K562 (cell line): ENCODE results near the gene BCL3. TPM values are rescaled to one million over a fixed set of nuclear protein-coding genes. Genes with fewer than 3 reads are reported as not detected.
A peak's percentile ranks its signal among the peaks of the same experiment; 100 is the strongest.

Source experiments
- ATF7 ChIP-seq: fragments of 450-650 bp; IDR thresholded peaks from 2 replicates; pipeline ENCODE4 v1.7.1; 2014; ENCODE audit warnings: mild to moderate bottlenecking, moderate library complexity
- BMI1 ChIP-seq: fragments of 150-350 bp; IDR thresholded peaks from 2 replicates; pipeline ENCODE4 v1.6.1; 2014; ENCODE audit warnings: low read length
- C11orf30 ChIP-seq: fragments of 450-650 bp; IDR thresholded peaks from 2 replicates; pipeline ENCODE4 v1.6.1; 2016; ENCODE audit warnings: low read depth, mild to moderate bottlenecking
- CBX5 ChIP-seq: IDR thresholded peaks from 2 replicates; pipeline ENCODE4 v1.6.1; 2014; ENCODE audit warnings: low read depth, borderline replicate concordance
- CEBPG ChIP-seq, 3 experiments: fragments of 200-800 bp in 1 of 3; sonication (Bioruptor generic) in 1 of 3; sonication (generic) in 1 of 3; formaldehyde crosslinking in 1 of 3; IDR thresholded peaks in 2 of 3; conservative IDR thresholded peaks in 1 of 3; 2 replicates each; pipeline versions ENCODE4 v1.6.1 to v1.8.0; 2016 to 2022; ENCODE audit warnings: missing compliant biosample characterization in 2 of 3, missing genetic modification characterization in 2 of 3, mild to moderate bottlenecking in 1 of 3, missing genetic modification reagents in 1 of 3
- CREM ChIP-seq: IDR thresholded peaks from 2 replicates; pipeline ENCODE4 v1.6.1; 2014; ENCODE audit warnings: antibody characterized with exemption, low read depth
- CSDE1 ChIP-seq, 2 experiments: fragments of 450-650 bp; IDR thresholded peaks; 2 replicates each; pipeline ENCODE4 v1.6.1; 2016; ENCODE audit warnings: mild to moderate bottlenecking in 1 of 2
- ELF1 ChIP-seq: fragments of 200-800 bp; sonication (Bioruptor generic); IDR thresholded peaks from 2 replicates; pipeline ENCODE4 v1.6.1; 2016; ENCODE audit warnings: missing genetic modification characterization, missing compliant biosample characterization
- ELF4 ChIP-seq: fragments of 450-650 bp; formaldehyde crosslinking; IDR thresholded peaks from 2 replicates; pipeline ENCODE4 v1.4.0; 2022; ENCODE audit warnings: missing genetic modification characterization
- ESRRA ChIP-seq: fragments of 450-650 bp; IDR thresholded peaks from 2 replicates; pipeline ENCODE4 v1.6.1; 2014; ENCODE audit warnings: low read depth, mild to moderate bottlenecking, moderate library complexity, borderline replicate concordance
- ETV1 ChIP-seq: fragments of 450-650 bp; conservative IDR thresholded peaks from 2 replicates; pipeline ENCODE4 v1.6.1; 2016; ENCODE audit warnings: missing genetic modification characterization, control low read depth, low read depth, missing compliant biosample characterization
- GATAD2A ChIP-seq: fragments of 450-650 bp; IDR thresholded peaks from 2 replicates; pipeline ENCODE4 v1.6.1; 2017
- GTF2E2 ChIP-seq: fragments of 200-800 bp; sonication (Bioruptor generic); IDR thresholded peaks from 2 replicates; pipeline ENCODE4 v1.6.1; 2016; ENCODE audit warnings: missing genetic modification characterization, missing compliant biosample characterization
- HDAC6 ChIP-seq: IDR thresholded peaks from 2 replicates; pipeline ENCODE4 v1.6.1; 2012; ENCODE audit warnings: low read depth, mild to moderate bottlenecking, control low read depth, inconsistent platforms, low read length, moderate library complexity
- MAFF ChIP-seq: IDR thresholded peaks from 2 replicates; pipeline ENCODE4 v1.6.1; 2012; ENCODE audit warnings: low read length, improper control_type of control experiment
- MXD1 ChIP-seq: fragments of 250-450 bp; sonication (Bioruptor Pico); IDR thresholded peaks from 2 replicates; pipeline ENCODE4 v1.8.0; 2021; ENCODE audit warnings: borderline replicate concordance, mild to moderate bottlenecking, moderate library complexity; ENCODE audit not compliant: poor library complexity, severe bottlenecking
- NRF1 ChIP-seq, 2 experiments: fragments of 450-650 bp; IDR thresholded peaks in 1 of 2; conservative IDR thresholded peaks in 1 of 2; 2 replicates each; pipeline ENCODE4 v1.6.1; 2014; ENCODE audit warnings: mild to moderate bottlenecking in 2 of 2
- POLR2G ChIP-seq: fragments of 200-400 bp; formaldehyde crosslinking; IDR thresholded peaks from 2 replicates; pipeline ENCODE4 v1.6.1; 2017; ENCODE audit warnings: low read depth, mild to moderate bottlenecking, antibody characterized with exemption, low read length, moderate library complexity
- RBFOX2 ChIP-seq: fragments of 200-400 bp; formaldehyde crosslinking; IDR thresholded peaks from 2 replicates; pipeline ENCODE4 v1.6.1; 2017; ENCODE audit warnings: low read depth, mild to moderate bottlenecking, low read length, moderate library complexity
- TRIM25 ChIP-seq: fragments of 450-650 bp; IDR thresholded peaks from 2 replicates; pipeline ENCODE4 v1.7.0; 2016; ENCODE audit warnings: borderline replicate concordance
- USF2 ChIP-seq: sonication (generic); formaldehyde crosslinking; IDR thresholded peaks from 2 replicates; pipeline ENCODE4 v1.5.0; 2020; ENCODE audit warnings: missing genetic modification reagents
- XRCC3 ChIP-seq: fragments of 450-650 bp; IDR thresholded peaks from 2 replicates; pipeline ENCODE4 v1.6.1; 2017; ENCODE audit warnings: mild to moderate bottlenecking, moderate library complexity
- ZNF12 ChIP-seq: sonication (generic); formaldehyde crosslinking; IDR thresholded peaks from 2 replicates; pipeline ENCODE4 v1.4.0; 2020; ENCODE audit warnings: mild to moderate bottlenecking, missing genetic modification reagents
- ZNF134 ChIP-seq: fragments of 250-450 bp; sonication (Bioruptor Pico); conservative IDR thresholded peaks from 2 replicates; pipeline ENCODE4 v1.4.0; 2020
- ZNF224 ChIP-seq: sonication (generic); formaldehyde crosslinking; IDR thresholded peaks from 2 replicates; pipeline ENCODE4 v1.8.0; 2022; ENCODE audit warnings: mild to moderate bottlenecking, missing genetic modification reagents
- ZNF311 ChIP-seq: fragments of 250-450 bp; sonication (Bioruptor Pico); IDR thresholded peaks from 2 replicates; pipeline ENCODE4 v1.4.0; 2020; ENCODE audit warnings: mild to moderate bottlenecking, moderate library complexity
- polyA plus RNA-seq, 8 experiments: library from polyadenylated mRNA; depleted of rRNA in 4 of 8; stranded (reverse) in 5 of 8; unstranded in 3 of 8; fragments of >200 nt; fragmentation: Nextera tagmentation in 2 of 8; fragmentation: Illumina TruSeq in 1 of 8; extraction: Ambion mirVana in 2 of 8; extraction: Trizol in 1 of 8; gene quantifications; 2 replicates each; pipeline versions ENCODE4 v1.2.1 to v1.2.3, GENCODE V29; 2011 to 2014; ENCODE audit warnings: inconsistent platforms in 1 of 8, missing spikeins in 1 of 8
- total RNA-seq, 7 experiments: library from RNA; depleted of rRNA in 6 of 7; stranded (reverse); fragments of >200 nt in 6 of 7; fragmentation: Illumina TruSeq in 2 of 7; extraction: Trizol in 2 of 7; gene quantifications; 2 replicates each; pipeline versions ENCODE4 v1.2.1 to v1.2.3, GENCODE V29; 2011 to 2021; ENCODE audit warnings: low replicate concordance in 1 of 7
- TF ChIP-seq, protein P1 (sequence below): fragments of 450-650 bp; IDR thresholded peaks from 2 replicates; pipeline ENCODE4 v1.6.1; 2018; ENCODE audit warnings: mild to moderate bottlenecking, low read depth; ENCODE audit not compliant: partially characterized antibody

Gene BCL3
- total and polyA plus RNA-seq, 9 of the 15 experiments (the other 6 are each of a cell fraction or from before 2014, with no cell fraction given): 0.03 to 2.4 (median 0.50) TPM; not detected in 1

- TF ChIP-seq USF2 (CRISPR knock-in tag) (no peak), GATAD2A (peak; percentile 59), ZNF12 (no peak), ELF4 (no peak), MXD1 (no peak), MAFF (peak; percentile 52; the same call in 1 of the 2 replicates), ZNF224 (CRISPR knock-in tag) (no peak), NRF1 (conservative IDR thresholded peaks at IDR 0.05 in 1 of 2, IDR thresholded peaks at IDR 0.05 in 1 of 2) (peak; percentile 54 to 59; a peak in 3 of 4 replicates), ATF7 (0 out of 2 replicates have a peak, but pooled peaks have one; percentile 9), CBX5 (no peak), C11orf30 (peak; percentile 83), HDAC6 (no peak), GTF2E2 (no peak), RBFOX2 (peak; percentile 62), CSDE1 (IDR thresholded peaks at IDR 0.05) (no peak), BMI1 (no peak), CREM (peak; percentile 81), ZNF134 (CRISPR knock-in tag) (no peak), CEBPG (CRISPR knock-in tag; IDR thresholded peaks at IDR 0.05) (peak; percentile 98), CEBPG (tag; conservative IDR thresholded peaks at IDR 0.05 in 1 of 2, IDR thresholded peaks at IDR 0.05 in 1 of 2) (peak; percentile 99), ELF1 (tag) (no peak), ETV1 (tag) (no peak), ZNF311 (CRISPR knock-in tag) (no peak), ESRRA (peak; percentile 89; the same call in 1 of the 2 replicates), POLR2G (peak; percentile 71), XRCC3 (no peak), TRIM25 (no peak)
- TF ChIP-seq, protein P1, sequence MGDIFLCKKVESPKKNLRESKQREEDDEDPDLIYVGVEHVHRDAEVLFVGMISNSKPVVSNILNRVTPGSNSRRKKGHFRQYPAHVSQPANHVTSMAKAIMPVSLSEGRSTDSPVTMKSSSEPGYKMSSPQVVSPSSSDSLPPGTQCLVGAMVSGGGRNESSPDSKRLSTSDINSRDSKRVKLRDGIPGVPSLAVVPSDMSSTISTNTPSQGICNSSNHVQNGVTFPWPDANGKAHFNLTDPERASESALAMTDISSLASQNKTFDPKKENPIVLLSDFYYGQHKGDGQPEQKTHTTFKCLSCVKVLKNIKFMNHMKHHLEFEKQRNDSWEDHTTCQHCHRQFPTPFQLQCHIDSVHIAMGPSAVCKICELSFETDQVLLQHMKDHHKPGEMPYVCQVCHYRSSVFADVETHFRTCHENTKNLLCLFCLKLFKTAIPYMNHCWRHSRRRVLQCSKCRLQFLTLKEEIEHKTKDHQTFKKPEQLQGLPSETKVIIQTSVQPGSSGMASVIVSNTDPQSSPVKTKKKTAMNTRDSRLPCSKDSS: no peak
These were observed 6.6 kb upstream of the BCL3 start (continued) for GRCh38 chr19:44741841-44742329.
